Neural cell (in vitro differentiated cells): ENCODE data around the gene HMGN2.
A peak's percentile ranks its signal among the peaks of the same experiment; 100 is the strongest.

Source experiments
- CTCF ChIP-seq: fragments of 450-650 bp; IDR thresholded peaks from 2 replicates; pipeline ENCODE4 v1.5.1; 2014; ENCODE audit warnings: antibody characterized with exemption, mild to moderate bottlenecking, moderate library complexity; ENCODE audit not compliant: poor library complexity, severe bottlenecking
- EP300 ChIP-seq: fragments of 450-650 bp; conservative IDR thresholded peaks from 2 replicates; pipeline ENCODE4 v1.6.1; 2014; ENCODE audit warnings: antibody characterized with exemption, mild to moderate bottlenecking, moderate library complexity; ENCODE audit not compliant: poor library complexity, severe bottlenecking
- EZH2 ChIP-seq: fragments of 200-600, 300-800 bp; shearing (Covaris generic), sonication (generic); IDR thresholded peaks from 2 replicates; pipeline ENCODE4 v1.6.1; 2014; ENCODE audit warnings: antibody characterized with exemption, low read length, borderline replicate concordance, mild to moderate bottlenecking; ENCODE audit not compliant: insufficient read depth, poor library complexity, severe bottlenecking
- POLR2AphosphoS5 ChIP-seq: IDR thresholded peaks from 2 replicates; pipeline ENCODE4 v1.6.1; 2012
- RAD21 ChIP-seq: fragments of 450-650 bp; conservative IDR thresholded peaks from 2 replicates; pipeline ENCODE4 v1.6.1; 2014; ENCODE audit warnings: antibody characterized with exemption, mild to moderate bottlenecking, moderate library complexity
- TAF1 ChIP-seq: IDR thresholded peaks from 2 replicates; pipeline ENCODE4 v1.6.1; 2012; ENCODE audit warnings: low read depth

GRCh38 chr1:26500488-26501175 lies 28.4 kb downstream of the HMGN2 start:
- no peak for TF ChIP-seq CTCF
- TF ChIP-seq EZH2 = no peak
- peak; percentile 25 for TF ChIP-seq EP300
- peak; percentile 29 for TF ChIP-seq RAD21
- no peak for TF ChIP-seq TAF1
- TF ChIP-seq POLR2AphosphoS5 = peak; percentile 59
